Caco-2 (cell line): ENCODE measurements around the gene SCLT1. TPM values are rescaled to one million over a fixed set of nuclear protein-coding genes. Genes with fewer than 3 reads are reported as not detected.

Experiments used
- BruUV-seq: library from RNA; stranded (reverse); fragments of 400-500 nt; replicated peaks from 2 replicates; lab custom pipeline; 2021; lab: Mats Ljungman, UMichigan
- CTCF ChIA-PET: fragments of 300-600 bp; sonication (Branson Sonifier 250); formaldehyde crosslinking; loops from one replicate; lab custom pipeline; 2022; ENCODE audit warnings: antibody characterized with exemption; lab: Charles Lee
- POLR2A ChIA-PET: fragments of 300-600 bp; sonication (Branson Sonifier 250); formaldehyde crosslinking; loops from one replicate; lab custom pipeline; 2022; ENCODE audit warnings: antibody characterized with exemption; lab: Charles Lee
- DNase-seq, 2 experiments: peaks; one replicate each; pipeline versions ENCODE4 v3.0.0 to v3.0.0-alpha.2; 2020 to 2022
- H3K27me3 ChIP-seq: replicated peaks from 2 replicates; pipeline ENCODE4 v1.6.0; 2011; ENCODE audit warnings: low read length; ENCODE audit not compliant: control insufficient read depth, insufficient read depth
- H3K36me3 ChIP-seq: 2 replicates; pipeline ENCODE4 v1.5.1; 2011; ENCODE audit warnings: low read length; ENCODE audit not compliant: control insufficient read depth, insufficient read depth
- H3K4me1 ChIP-seq: fragments of 250-450 bp; sonication (Bioruptor Pico); 2 replicates; pipeline ENCODE4 v1.5.1; 2020; ENCODE audit warnings: mild to moderate bottlenecking
- H3K4me3 ChIP-seq: 2 replicates; pipeline ENCODE4 v1.5.1; 2011; ENCODE audit warnings: low read depth, mild to moderate bottlenecking, control low read depth, low read length
- H3K9me3 ChIP-seq: fragments of 250-450 bp; sonication (Bioruptor Pico); 2 replicates; pipeline ENCODE4 v1.5.1; 2020; ENCODE audit warnings: mild to moderate bottlenecking, moderate library complexity
- H3K27ac Mint-ChIP-seq: one replicate; pipeline ENCODE4 v1.8.0; 2022; ENCODE audit warnings: mixed read lengths; ENCODE audit not compliant: unreplicated experiment
- H3K27me3 Mint-ChIP-seq: one replicate; pipeline ENCODE4 v1.8.0; 2022; ENCODE audit warnings: mixed read lengths; ENCODE audit not compliant: insufficient read depth, unreplicated experiment
- H3K36me3 Mint-ChIP-seq: one replicate; pipeline ENCODE4 v1.8.0; 2022; ENCODE audit warnings: mild to moderate bottlenecking, mixed read lengths; ENCODE audit not compliant: insufficient read depth, unreplicated experiment
- H3K4me1 Mint-ChIP-seq: one replicate; pipeline ENCODE4 v1.8.0; 2022; ENCODE audit warnings: low read depth, mixed read lengths; ENCODE audit not compliant: unreplicated experiment
- H3K4me3 Mint-ChIP-seq: one replicate; pipeline ENCODE4 v1.8.0; 2022; ENCODE audit warnings: mild to moderate bottlenecking, moderate library complexity, mixed read lengths; ENCODE audit not compliant: unreplicated experiment
- H3K9me3 Mint-ChIP-seq: one replicate; pipeline ENCODE4 v1.8.0; 2022; ENCODE audit warnings: mixed read lengths; ENCODE audit not compliant: unreplicated experiment
- intact Hi-C: fragments of 100-400 bp; cut with micrococcal nuclease; formaldehyde crosslinking; loops from one replicate; pipeline ENCODE4 v1.10.0; 2022; ENCODE audit not compliant: unreplicated experiment
- total RNA-seq: library from RNA; stranded (reverse); gene quantifications from 2 replicates; pipeline ENCODE4 v1.2.3, GENCODE V29; 2022
- TF ChIP-seq, protein P1 (sequence below), 2 experiments: fragments of 200-600 bp in 1 of 2; IDR thresholded peaks; 1 replicate in 1 of 2; 2 replicates in 1 of 2; pipeline versions ENCODE4 v1.5.1 to v1.8.0; 2011 to 2022; ENCODE audit warnings: antibody characterized with exemption in 1 of 2, control low read depth in 1 of 2, inconsistent platforms in 1 of 2, low read depth in 1 of 2, low read length in 1 of 2, mild to moderate bottlenecking in 1 of 2, moderate library complexity in 1 of 2; ENCODE audit not compliant: insufficient read depth in 1 of 2, severe bottlenecking in 1 of 2, unreplicated experiment in 1 of 2

The SCLT1 gene
- total RNA-seq, 1 experiment from 2014 or later: 9.3 TPM

- ChIA-PET POLR2A (no interaction called here), CTCF (no interaction called here)
- DNase-seq: no peak
- H3K9me3 ChIP-seq: no peaks in the 10 kb centered on the region
- peaks cover 4% of the 10 kb centered on the region for H3K36me3 Mint-ChIP-seq
- H3K4me3 Mint-ChIP-seq: no peak overlapping the region
- intact Hi-C loops: no loop called here
- no peaks in the 10 kb centered on the region for H3K27me3 Mint-ChIP-seq
- no peak overlapping the region for H3K4me3 ChIP-seq
- H3K27me3 ChIP-seq: no peaks in the 10 kb centered on the region
- no peaks in the 10 kb centered on the region for H3K36me3 ChIP-seq
- no peak overlapping the region for H3K27ac Mint-ChIP-seq
- no peaks in the 10 kb centered on the region for H3K4me1 ChIP-seq
- H3K4me1 Mint-ChIP-seq: peaks cover 11% of the 10 kb centered on the region
- H3K9me3 Mint-ChIP-seq: no peaks in the 10 kb centered on the region
- no TSS peak for BruUV-seq
- TF ChIP-seq, protein P1, sequence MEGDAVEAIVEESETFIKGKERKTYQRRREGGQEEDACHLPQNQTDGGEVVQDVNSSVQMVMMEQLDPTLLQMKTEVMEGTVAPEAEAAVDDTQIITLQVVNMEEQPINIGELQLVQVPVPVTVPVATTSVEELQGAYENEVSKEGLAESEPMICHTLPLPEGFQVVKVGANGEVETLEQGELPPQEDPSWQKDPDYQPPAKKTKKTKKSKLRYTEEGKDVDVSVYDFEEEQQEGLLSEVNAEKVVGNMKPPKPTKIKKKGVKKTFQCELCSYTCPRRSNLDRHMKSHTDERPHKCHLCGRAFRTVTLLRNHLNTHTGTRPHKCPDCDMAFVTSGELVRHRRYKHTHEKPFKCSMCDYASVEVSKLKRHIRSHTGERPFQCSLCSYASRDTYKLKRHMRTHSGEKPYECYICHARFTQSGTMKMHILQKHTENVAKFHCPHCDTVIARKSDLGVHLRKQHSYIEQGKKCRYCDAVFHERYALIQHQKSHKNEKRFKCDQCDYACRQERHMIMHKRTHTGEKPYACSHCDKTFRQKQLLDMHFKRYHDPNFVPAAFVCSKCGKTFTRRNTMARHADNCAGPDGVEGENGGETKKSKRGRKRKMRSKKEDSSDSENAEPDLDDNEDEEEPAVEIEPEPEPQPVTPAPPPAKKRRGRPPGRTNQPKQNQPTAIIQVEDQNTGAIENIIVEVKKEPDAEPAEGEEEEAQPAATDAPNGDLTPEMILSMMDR (IDR thresholded peaks at IDR 0.05; ENCODE audit: insufficient read depth in 1 of 2, low read depth in 1 of 2, low read length in 1 of 2, severe bottlenecking in 1 of 2, unreplicated experiment in 1 of 2): no peak
Measured at GRCh38 chr4:128942607-128943006, 150.7 kb downstream of the SCLT1 start.

DNA sequence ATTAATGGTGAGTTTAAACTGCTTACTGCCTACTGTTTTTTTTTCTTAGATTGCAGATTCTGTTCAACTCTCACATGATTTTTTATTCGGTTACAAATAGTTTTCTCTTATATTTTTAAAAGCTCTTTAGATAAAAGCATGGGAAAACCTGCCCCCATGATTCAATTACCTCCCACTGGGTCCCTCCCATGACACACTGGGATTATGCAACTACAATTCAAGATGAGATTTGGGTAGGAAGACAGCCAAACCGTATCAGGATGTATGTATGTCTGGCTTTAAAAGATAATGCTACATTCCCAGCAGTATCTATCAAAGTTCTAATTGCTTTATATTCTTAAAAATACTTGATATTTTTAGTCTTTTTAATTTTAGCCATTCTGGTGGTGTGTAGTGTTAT, 152.4 kb downstream of the SCLT1 start:
- Histone ChIP-seq H3K27me3 (no peaks in the 10 kb centered on the region), H3K36me3 (no peaks in the 10 kb centered on the region), H3K4me1 (no peaks in the 10 kb centered on the region), H3K4me3 (no peak overlapping the region), H3K9me3 (no peaks in the 10 kb centered on the region)
- Mint-ChIP-seq H3K27ac (no peak overlapping the region), H3K9me3 (no peaks in the 10 kb centered on the region), H3K4me1 (no peaks in the 10 kb centered on the region), H3K36me3 (no peaks in the 10 kb centered on the region), H3K27me3 (no peaks in the 10 kb centered on the region), H3K4me3 (no peak overlapping the region)
- DNase-seq: no peak
- CTCF ChIA-PET: no interaction called here
- TF ChIP-seq, protein P1 (IDR thresholded peaks at IDR 0.05; ENCODE audit: insufficient read depth in 1 of 2, low read depth in 1 of 2, low read length in 1 of 2, severe bottlenecking in 1 of 2, unreplicated experiment in 1 of 2): no peak
- POLR2A ChIA-PET: no interaction called here
- no TSS peak for BruUV-seq
- intact Hi-C loops: no loop called here

GRCh38 chr4:128930051-128930450, 163.3 kb downstream of the SCLT1 start:
- POLR2A ChIA-PET: no interaction called here
- intact Hi-C loops: no loop called here
- no TSS peak for BruUV-seq

More at GRCh38 chr4:128930051-128930450, 163.3 kb downstream of the SCLT1 start:
- no peaks in the 10 kb centered on the region for H3K4me1 ChIP-seq
- peaks cover 3% of the 10 kb centered on the region; the same call in 1 of the 2 replicates for H3K9me3 ChIP-seq
- H3K27me3 ChIP-seq: no peaks in the 10 kb centered on the region
- no peak for DNase-seq
- Mint-ChIP-seq H3K4me3 (no peak overlapping the region), H3K9me3 (no peaks in the 10 kb centered on the region), H3K36me3 (no peaks in the 10 kb centered on the region), H3K27ac (no peak overlapping the region), H3K4me1 (no peaks in the 10 kb centered on the region), H3K27me3 (no peaks in the 10 kb centered on the region)
- no peaks in the 10 kb centered on the region for H3K36me3 ChIP-seq
- no peak overlapping the region for H3K4me3 ChIP-seq
- TF ChIP-seq, protein P1 (IDR thresholded peaks at IDR 0.05; ENCODE audit: insufficient read depth in 1 of 2, low read depth in 1 of 2, low read length in 1 of 2, severe bottlenecking in 1 of 2, unreplicated experiment in 1 of 2): no peak
- CTCF ChIA-PET: no interaction called here
